OCI-LY1 (cell line): ENCODE results near the gene ABHD17B.

Source experiments
- H2AFZ ChIP-seq: fragments of 200-600 bp; sonication (generic), shearing (Covaris generic); 2 replicates; pipeline ENCODE4 v1.6.0; 2014; ENCODE audit warnings: antibody characterized with exemption, mild to moderate bottlenecking, low read length
- H3F3A ChIP-seq: fragments of 200-600 bp; sonication (generic), shearing (Covaris generic); 2 replicates; pipeline ENCODE4 v1.6.0; 2014; ENCODE audit warnings: mild to moderate bottlenecking, antibody characterized with exemption, low read length, moderate library complexity; ENCODE audit not compliant: insufficient read depth
- H3K27ac ChIP-seq: fragments of 200-600 bp; sonication (generic); 2 replicates; pipeline ENCODE4 v1.5.1; 2014; ENCODE audit warnings: low read length, mixed run types, mild to moderate bottlenecking, low read depth; ENCODE audit not compliant: poor library complexity, severe bottlenecking
- H3K27me3 ChIP-seq: fragments of 200-600 bp; sonication (generic); 2 replicates; pipeline ENCODE4 v1.6.0; 2014; ENCODE audit warnings: antibody characterized with exemption, mild to moderate bottlenecking, low read length, moderate library complexity; ENCODE audit not compliant: insufficient read depth
- H3K36me3 ChIP-seq: fragments of 200-600 bp; sonication (generic); 2 replicates; pipeline ENCODE4 v1.6.1; 2014; ENCODE audit warnings: mild to moderate bottlenecking, antibody characterized with exemption, low read length, moderate library complexity, mixed read lengths; ENCODE audit not compliant: insufficient read depth
- H3K4me1 ChIP-seq: fragments of 200-600 bp; sonication (generic); 2 replicates; pipeline ENCODE4 v1.5.1; 2014; ENCODE audit warnings: mild to moderate bottlenecking, low read length, moderate library complexity; ENCODE audit not compliant: insufficient read depth, severe bottlenecking
- H3K4me2 ChIP-seq: fragments of 200-600 bp; sonication (generic), shearing (Covaris generic); 2 replicates; pipeline ENCODE4 v1.6.1; 2014; ENCODE audit warnings: low read length
- H3K4me3 ChIP-seq: fragments of 200-600 bp; sonication (generic); 2 replicates; pipeline ENCODE4 v1.5.1; 2014; ENCODE audit warnings: low read length, low read depth, mild to moderate bottlenecking, mixed read lengths; ENCODE audit not compliant: poor library complexity, severe bottlenecking
- H3K79me2 ChIP-seq: fragments of 200-600 bp; shearing (Covaris generic); 2 replicates; pipeline ENCODE4 v1.6.1; 2016; ENCODE audit warnings: mixed run types, low read length, mixed read lengths; ENCODE audit not compliant: insufficient read depth
- H3K9ac ChIP-seq: fragments of 200-600 bp; sonication (generic), shearing (Covaris generic); 2 replicates; pipeline ENCODE4 v1.6.1; 2014; ENCODE audit warnings: mild to moderate bottlenecking, low read length, mixed read lengths
- H3K9me2 ChIP-seq: fragments of 200-600 bp; sonication (generic), shearing (Covaris generic); 2 replicates; pipeline ENCODE4 v1.6.1; 2014; ENCODE audit warnings: low read depth, mild to moderate bottlenecking, low read length, mixed read lengths
- H3K9me3 ChIP-seq: fragments of 200-600 bp; shearing (Covaris generic); 2 replicates; pipeline ENCODE4 v1.6.1; 2014; ENCODE audit warnings: low read length, mixed read lengths
- H4K20me1 ChIP-seq: fragments of 200-600 bp; sonication (generic), shearing (Covaris generic); 2 replicates; pipeline ENCODE4 v1.6.0; 2016; ENCODE audit warnings: mild to moderate bottlenecking, low read length; ENCODE audit not compliant: insufficient read depth
- CTCF ChIP-seq: fragments of 200-600 bp; sonication (generic), shearing (Covaris generic); IDR thresholded peaks from 2 replicates; pipeline ENCODE4 v1.5.1; 2017; ENCODE audit warnings: mild to moderate bottlenecking, antibody characterized with exemption, low read length, moderate library complexity, mixed read lengths
- EZH2 ChIP-seq: fragments of 200-600 bp; sonication (generic), shearing (Covaris generic); IDR thresholded peaks from 2 replicates; pipeline ENCODE4 v1.8.0; 2017; ENCODE audit warnings: borderline replicate concordance, mixed run types, mild to moderate bottlenecking, antibody characterized with exemption, low read length, moderate library complexity, mixed read lengths

Gene ABHD17B

GRCh38 chr9:71895117-71895516, 15.9 kb downstream of the ABHD17B start:
- Histone ChIP-seq H3K4me2 (no peak overlapping the region), H3K27ac (peak overlapping the region; percentile 28)

GRCh38 chr9:71891557-71892189, 19.3 kb downstream of the ABHD17B start:
- Histone ChIP-seq H3K9me3 (no peaks in the 10 kb centered on the region), H3K79me2 (peaks cover 90% of the 10 kb centered on the region), H4K20me1 (no peaks in the 10 kb centered on the region), H3K9ac (no peak overlapping the region), H3K27me3 (no peaks in the 10 kb centered on the region), H3K4me2 (0 out of 2 replicates have a peak overlapping the region, but pooled peaks have one; percentile 14), H3K36me3 (no peaks in the 10 kb centered on the region), H3F3A (no peaks in the 10 kb centered on the region), H3K4me3 (no peak overlapping the region), H3K9me2 (no peaks in the 10 kb centered on the region), H3K4me1 (peaks cover 56% of the 10 kb centered on the region), H2AFZ (no peak overlapping the region), H3K27ac (peak overlapping the region; percentile 9)
- TF ChIP-seq CTCF = no peak
- TF ChIP-seq EZH2 = no peak

More at GRCh38 chr9:71895117-71895516, 15.9 kb downstream of the ABHD17B start:
- Histone ChIP-seq H2AFZ (no peak overlapping the region), H3K4me3 (no peak overlapping the region), H3K9me3 (no peaks in the 10 kb centered on the region), H3K4me1 (peaks cover 76% of the 10 kb centered on the region), H4K20me1 (no peaks in the 10 kb centered on the region), H3K9ac (no peak overlapping the region), H3K36me3 (no peaks in the 10 kb centered on the region), H3K27me3 (no peaks in the 10 kb centered on the region), H3K9me2 (no peaks in the 10 kb centered on the region), H3F3A (no peaks in the 10 kb centered on the region), H3K79me2 (peaks cover 83% of the 10 kb centered on the region)
- TF ChIP-seq EZH2 = no peak
- no peak for TF ChIP-seq CTCF

GRCh38 chr9:71890042-71890679, 20.8 kb downstream of the ABHD17B start:
- H3K4me2 ChIP-seq = no peak overlapping the region
- H2AFZ ChIP-seq = no peak overlapping the region

More at GRCh38 chr9:71890042-71890679, 20.8 kb downstream of the ABHD17B start:
- Histone ChIP-seq H3K79me2 (peaks cover 88% of the 10 kb centered on the region), H3K27ac (no peak overlapping the region), H3K9me3 (no peaks in the 10 kb centered on the region), H3K4me3 (no peak overlapping the region), H3K9ac (no peak overlapping the region), H3K9me2 (no peaks in the 10 kb centered on the region), H3K27me3 (no peaks in the 10 kb centered on the region), H3K36me3 (no peaks in the 10 kb centered on the region), H3F3A (no peaks in the 10 kb centered on the region), H3K4me1 (peaks cover 51% of the 10 kb centered on the region), H4K20me1 (no peaks in the 10 kb centered on the region)
- TF ChIP-seq EZH2 = no peak
- TF ChIP-seq CTCF = no peak
